Endometrial microvascular endothelial cells (primary cell): ENCODE measurements around the gene MINDY4. TPM values are rescaled to one million over a fixed set of nuclear protein-coding genes. Genes with fewer than 3 reads are reported as not detected.

ENCODE experiments used
- in situ Hi-C: cut with HindIII; loops from 2 replicates; pipeline ENCODE4 v1.10.0; 2017; ENCODE audit warnings: low sequenced_read_pairs, low pct_unique_long_range_greater_than_20kb; ENCODE audit errors: inconsistent ontology term
- total RNA-seq: library from RNA; depleted of rRNA; stranded (reverse); fragments of >200 nt; gene quantifications from one replicate; pipeline ENCODE4 v1.2.3, GENCODE V29; 2015; ENCODE audit errors: inconsistent ontology term

Gene MINDY4
- total RNA-seq, 1 donor from 2014 or later, result 8.1 TPM

GRCh38 chr7:30739691-30740090 lies 31.5 kb upstream of the MINDY4 start:
- in situ Hi-C loops, result no loop called here

GRCh38 chr7:30740417-30741181 lies 30.6 kb upstream of the MINDY4 start:
- in situ Hi-C loops, result no loop called here

- in situ Hi-C loops, result no loop called here
Observed at GRCh38 chr7:30741289-30741688, 29.9 kb upstream of the MINDY4 start.

GRCh38 chr7:30743371-30744074 lies 27.7 kb upstream of the MINDY4 start:
- in situ Hi-C loops, result no loop called here

- in situ Hi-C loops, result no loop called here
Observed at GRCh38 chr7:30744075-30744417, 27.2 kb upstream of the MINDY4 start.

GRCh38 chr7:30745261-30745941 lies 25.8 kb upstream of the MINDY4 start:
- in situ Hi-C loops, result no loop called here

- in situ Hi-C loops, result no loop called here
Observed at GRCh38 chr7:30750010-30750409, 21.2 kb upstream of the MINDY4 start.

GRCh38 chr7:30750683-30751650 lies 20.2 kb upstream of the MINDY4 start:
- in situ Hi-C loops, result no loop called here

- in situ Hi-C loops, result no loop called here
Observed at GRCh38 chr7:30751696-30752273, 19.4 kb upstream of the MINDY4 start, which contains the start of gene INMT. Gene INMT, plus strand, starts transcription at chr7:30752135. Its CDS starts 16 bp downstream, at chr7:30752151.

- in situ Hi-C loops, result no loop called here
Observed at GRCh38 chr7:30752484-30752883, 18.7 kb upstream of the MINDY4 start.

- in situ Hi-C loops, result no loop called here
Observed at GRCh38 chr7:30752979-30753378, 18.2 kb upstream of the MINDY4 start.

- in situ Hi-C loops, result no loop called here
Observed at GRCh38 chr7:30754315-30754877, 16.8 kb upstream of the MINDY4 start.

- in situ Hi-C loops, result no loop called here
Observed at GRCh38 chr7:30755384-30756154, 15.6 kb upstream of the MINDY4 start.

- in situ Hi-C loops, result no loop called here
Observed at GRCh38 chr7:30757342-30757692, 13.9 kb upstream of the MINDY4 start.

GRCh38 chr7:30760514-30761213 lies 10.6 kb upstream of the MINDY4 start:
- in situ Hi-C loops, result no loop called here

GRCh38 chr7:30761214-30762156 lies 9.7 kb upstream of the MINDY4 start:
- in situ Hi-C loops, result no loop called here
